Large intestine (tissue), 3 donors: ENCODE measurements around the gene STIL. TPM values are rescaled to one million over a fixed set of nuclear protein-coding genes. Genes with fewer than 3 reads are reported as not detected.
A peak's percentile ranks its signal among the peaks of the same experiment; 100 is the strongest.

Experiments
- DNase-seq, 2 donors: peaks; one replicate each; pipeline versions ENCODE4 v3.0.0 to v3.0.0-alpha.2; 2013
- H3K27ac ChIP-seq: one replicate; pipeline ENCODE4 v1.5.1; 2013; ENCODE audit warnings: low read length
- H3K27me3 ChIP-seq: 2 replicates; pipeline ENCODE4 v1.6.1; 2013; ENCODE audit warnings: low read length; ENCODE audit not compliant: control insufficient read depth, insufficient read depth
- H3K36me3 ChIP-seq: 2 replicates; pipeline ENCODE4 v1.6.1; 2013; ENCODE audit warnings: low read length; ENCODE audit not compliant: control insufficient read depth, insufficient read depth
- H3K4me1 ChIP-seq: one replicate; pipeline ENCODE4 v1.6.1; 2013; ENCODE audit warnings: low read length; ENCODE audit not compliant: control insufficient read depth, insufficient read depth
- H3K4me3 ChIP-seq: one replicate; pipeline ENCODE4 v1.5.1; 2013; ENCODE audit warnings: low read length
- H3K9me3 ChIP-seq: one replicate; pipeline ENCODE4 v1.6.1; 2013; ENCODE audit warnings: mild to moderate bottlenecking, low read depth, low read length, moderate library complexity; ENCODE audit not compliant: control insufficient read depth
- whole genome bisulfite sequencing: methylation state at CpG from one replicate; pipeline ENCODE4 v1.1.5; 2013; ENCODE audit warnings: low lambda C conversion rate; ENCODE audit not compliant: insufficient coverage; 5-methylcytosine and 5-hydroxymethylcytosine counted together
- polyA plus RNA-seq: library from polyadenylated mRNA; unstranded; fragments of 120-200 nt; gene quantifications from one replicate; pipeline ENCODE4 v1.2.1, GENCODE V29; 2013

Gene STIL
- polyA plus RNA-seq, 1 donor: 4.7 TPM

- Histone ChIP-seq H3K27me3 (peaks cover 39% of the 10 kb centered on the region), H3K4me3 (no peak overlapping the region), H3K36me3 (no peaks in the 10 kb centered on the region), H3K9me3 (no peaks in the 10 kb centered on the region), H3K27ac (no peak overlapping the region), H3K4me1 (peaks cover 12% of the 10 kb centered on the region)
- no peak for DNase-seq
- WGBS: no CpG with 5 or more reads among the region's 29 CpGs
Measured at GRCh38 chr1:47219590-47220220, 94.2 kb downstream of the STIL start.

GRCh38 chr1:47219001-47219400, 94.9 kb downstream of the STIL start:
- no peak overlapping the region for H3K4me3 ChIP-seq
- H3K36me3 ChIP-seq: no peaks in the 10 kb centered on the region
- no CpG with 5 or more reads among the region's 4 CpGs for WGBS
- H3K27ac ChIP-seq: no peak overlapping the region
- no peaks in the 10 kb centered on the region for H3K9me3 ChIP-seq
- no peak for DNase-seq
- H3K27me3 ChIP-seq: peaks cover 32% of the 10 kb centered on the region
- H3K4me1 ChIP-seq: peaks cover 9% of the 10 kb centered on the region

GRCh38 chr1:47216278-47217059, 97.5 kb downstream of the STIL start:
- H3K27ac ChIP-seq: no peak overlapping the region
- DNase-seq: peak; percentile 61 to 79
- no peaks in the 10 kb centered on the region for H3K9me3 ChIP-seq
- H3K4me3 ChIP-seq: no peak overlapping the region
- H3K36me3 ChIP-seq: no peaks in the 10 kb centered on the region
- H3K4me1 ChIP-seq: peaks cover 9% of the 10 kb centered on the region
- WGBS: no CpG with 5 or more reads among the region's 12 CpGs
- peaks cover 7% of the 10 kb centered on the region for H3K27me3 ChIP-seq

DNA sequence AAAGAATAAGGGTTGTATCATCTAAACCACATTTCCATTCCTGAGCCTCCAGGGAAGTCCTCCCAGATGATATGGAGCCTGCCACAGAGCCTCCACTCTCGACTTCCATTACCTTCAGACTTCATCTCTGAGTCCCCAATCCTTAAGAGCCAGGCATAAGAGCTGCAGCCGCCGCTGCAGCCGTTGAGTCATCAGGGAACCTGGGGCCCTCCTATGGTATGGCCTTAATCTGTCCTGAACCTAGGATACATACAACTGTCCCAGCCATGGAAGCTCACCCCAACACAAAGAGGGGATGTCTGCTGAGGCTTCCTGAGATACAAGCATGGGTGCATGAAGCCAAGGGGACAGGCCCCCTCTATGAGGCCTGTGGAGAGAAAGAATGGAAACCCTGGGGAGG, 98.2 kb downstream of the STIL start:
- Histone ChIP-seq H3K9me3 (no peaks in the 10 kb centered on the region), H3K27me3 (peaks cover under 1% of the 10 kb centered on the region), H3K36me3 (no peaks in the 10 kb centered on the region), H3K27ac (peak overlapping the region; percentile 9), H3K4me1 (peaks cover 9% of the 10 kb centered on the region), H3K4me3 (no peak overlapping the region)
- WGBS: no CpG with 5 or more reads among the region's 4 CpGs
- no peak for DNase-seq

DNA sequence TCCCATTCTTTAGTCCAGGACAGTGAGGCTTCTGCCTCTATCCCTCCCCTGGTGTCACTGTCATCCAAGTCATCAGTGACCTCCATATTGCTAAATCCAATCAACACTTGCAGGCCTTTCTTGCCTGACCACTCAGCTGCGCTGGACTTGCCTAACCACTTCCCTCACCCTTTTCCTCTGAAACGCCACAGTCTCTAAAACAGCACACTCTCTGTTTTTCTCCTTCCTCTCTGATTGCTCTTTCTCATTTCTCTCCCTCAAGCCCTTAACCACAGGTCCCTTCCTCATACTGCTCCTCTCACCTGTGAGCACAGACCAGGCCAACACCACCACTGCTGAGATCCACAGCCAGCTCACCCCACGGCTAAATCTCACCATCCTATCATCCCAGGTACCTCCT, 99.4 kb downstream of the STIL start:
- Histone ChIP-seq H3K4me1 (peaks cover 9% of the 10 kb centered on the region), H3K27me3 (peaks cover 4% of the 10 kb centered on the region), H3K9me3 (no peaks in the 10 kb centered on the region), H3K4me3 (no peak overlapping the region), H3K36me3 (no peaks in the 10 kb centered on the region), H3K27ac (no peak overlapping the region)
- no peak for DNase-seq
- 83% methylated on average over 2 of the region's 3 CpGs for WGBS

DNA sequence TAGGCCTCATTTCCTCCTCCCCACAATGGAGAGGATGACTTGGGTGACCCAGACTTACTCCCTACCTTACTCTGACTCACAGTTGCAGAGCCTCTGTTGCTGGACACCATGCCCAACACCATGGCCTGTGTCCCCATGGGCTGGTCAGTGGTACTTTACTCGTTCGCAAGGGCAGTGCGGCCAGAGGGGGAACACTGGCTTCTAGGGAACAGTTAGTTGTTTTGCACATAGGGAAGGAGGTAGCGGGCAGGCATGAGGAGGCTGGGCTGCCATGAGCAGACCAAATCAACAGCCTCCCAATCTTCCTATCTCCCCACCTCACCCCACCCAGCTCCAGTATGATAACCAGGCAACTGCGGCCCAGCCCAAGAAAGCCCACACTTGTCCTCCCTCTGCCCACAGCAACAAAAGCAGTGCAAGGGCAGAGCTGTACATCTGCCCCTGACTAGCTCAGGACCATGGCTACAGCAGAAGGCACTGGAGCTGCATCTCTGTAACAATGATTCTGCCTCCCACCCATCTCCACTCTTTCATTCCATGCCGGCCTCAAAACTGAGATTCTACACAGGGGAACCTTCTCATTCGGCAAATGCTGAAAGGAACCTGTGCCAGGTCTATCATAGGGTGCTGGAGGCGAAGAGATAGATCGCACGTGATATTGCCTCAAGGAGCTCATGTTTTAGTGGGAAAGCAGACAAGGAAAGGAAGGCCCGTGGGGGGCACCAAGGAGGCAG, 100.5 kb downstream of the STIL start:
- Histone ChIP-seq H3K4me1 (peaks cover 9% of the 10 kb centered on the region), H3K36me3 (no peaks in the 10 kb centered on the region), H3K9me3 (no peaks in the 10 kb centered on the region), H3K27ac (no peak overlapping the region), H3K4me3 (no peak overlapping the region), H3K27me3 (peaks cover 13% of the 10 kb centered on the region)
- 89% methylated on average over 1 of the region's 11 CpGs for WGBS
- no peak for DNase-seq

DNA sequence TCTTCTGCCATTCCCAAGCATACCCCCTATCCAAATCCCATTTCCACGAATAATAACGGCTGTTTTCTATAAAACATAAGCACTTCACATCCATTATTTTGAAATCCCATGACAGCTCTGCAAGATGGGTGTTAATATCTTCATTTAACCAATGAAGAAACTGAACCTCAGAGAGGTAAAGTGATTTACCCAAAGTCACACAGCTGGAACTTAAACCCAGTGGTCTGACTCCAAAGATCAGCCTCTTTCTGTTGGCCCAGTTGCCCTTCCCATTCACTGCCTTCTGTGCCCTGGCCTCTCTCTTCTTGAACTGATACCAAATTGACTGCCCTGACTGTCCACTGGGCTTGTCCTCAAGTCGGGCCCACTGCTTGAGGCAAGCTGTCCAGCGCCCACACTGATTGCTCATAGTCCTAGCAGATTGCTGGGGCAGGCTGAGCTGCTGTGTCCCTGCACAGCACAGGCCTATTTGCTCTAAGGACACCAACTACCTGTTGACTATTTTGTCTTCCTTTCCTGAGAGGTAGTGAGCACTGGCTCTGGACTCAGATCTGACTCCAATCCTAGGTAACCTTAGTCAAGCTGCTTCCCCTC, 101.2 kb downstream of the STIL start:
- no peak overlapping the region for H3K27ac ChIP-seq

DNA sequence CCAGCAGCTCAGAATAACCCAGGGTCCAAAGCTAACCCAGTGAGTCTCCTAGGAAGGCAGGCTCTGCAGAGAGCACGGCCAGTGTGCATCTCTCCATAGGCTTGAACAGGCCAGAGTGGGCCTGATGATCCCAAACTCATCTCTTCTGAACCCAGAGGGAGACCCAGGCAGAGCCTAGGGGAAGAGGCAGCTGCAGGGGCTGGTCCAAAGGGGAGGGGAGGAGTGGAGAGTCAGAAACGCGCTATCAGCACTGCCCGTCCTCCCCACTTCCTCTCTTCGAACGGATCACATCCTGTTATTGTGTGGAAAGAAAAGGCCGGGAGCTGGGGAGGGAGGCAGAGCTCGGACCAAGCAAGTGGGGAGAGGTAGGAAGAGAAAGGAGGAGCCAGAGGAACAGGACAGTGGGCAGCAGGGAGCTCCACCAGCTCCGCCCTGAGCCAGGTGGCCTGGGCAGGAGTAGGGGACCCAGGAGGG, 102.1 kb downstream of the STIL start:
- no peak for DNase-seq
- H3K27ac ChIP-seq: no peak overlapping the region
- no peaks in the 10 kb centered on the region for H3K9me3 ChIP-seq
- H3K4me3 ChIP-seq: no peak overlapping the region
- WGBS: no CpG with 5 or more reads among the region's 9 CpGs
- H3K36me3 ChIP-seq: no peaks in the 10 kb centered on the region
- peaks cover 9% of the 10 kb centered on the region for H3K4me1 ChIP-seq
- H3K27me3 ChIP-seq: peaks cover 22% of the 10 kb centered on the region

More for the DNA sequence above, 101.2 kb downstream of the STIL start:
- Histone ChIP-seq H3K4me1 (peaks cover 9% of the 10 kb centered on the region), H3K27me3 (peaks cover 20% of the 10 kb centered on the region), H3K4me3 (no peak overlapping the region), H3K36me3 (no peaks in the 10 kb centered on the region), H3K9me3 (no peaks in the 10 kb centered on the region)
- no CpG with 5 or more reads among the region's 4 CpGs for WGBS
- no peak for DNase-seq

GRCh38 chr1:47210666-47211065, 103.3 kb downstream of the STIL start:
- Histone ChIP-seq H3K27ac (no peak overlapping the region), H3K4me1 (peaks cover 4% of the 10 kb centered on the region), H3K36me3 (no peaks in the 10 kb centered on the region), H3K4me3 (no peak overlapping the region), H3K27me3 (peaks cover 25% of the 10 kb centered on the region), H3K9me3 (no peaks in the 10 kb centered on the region)
- WGBS: no CpG with 5 or more reads among the region's 3 CpGs
- DNase-seq: no peak

GRCh38 chr1:47209725-47210325, 104.1 kb downstream of the STIL start:
- Histone ChIP-seq H3K27ac (no peak overlapping the region), H3K4me1 (no peaks in the 10 kb centered on the region), H3K9me3 (no peaks in the 10 kb centered on the region), H3K27me3 (peaks cover 30% of the 10 kb centered on the region), H3K36me3 (no peaks in the 10 kb centered on the region), H3K4me3 (no peak overlapping the region)
- 80% methylated on average over 1 of the region's 3 CpGs for WGBS
- DNase-seq: no peak
